C4-2B (cell line): ENCODE measurements around the gene SLC10A7.

Experiments
- CTCF ChIP-seq: fragments of 450-650 bp; conservative IDR thresholded peaks from 2 replicates; pipeline ENCODE4 v1.5.1; 2017; ENCODE audit warnings: mild to moderate bottlenecking
- ZFX ChIP-seq: fragments of 450-650 bp; IDR thresholded peaks from 2 replicates; pipeline ENCODE4 v1.6.1; 2017

GRCh38 chr4:146564492-146564891 is 42.8 kb upstream of the SLC10A7 start:
- TF ChIP-seq CTCF: no peak
- TF ChIP-seq ZFX: no peak
